Stimulated activated CD8-positive, alpha-beta memory T cell treated with anti-CD3 and anti-CD28 coated beads, Interleukin-15, amount 100 ng/mL, for 1 hour (primary cell): ENCODE data around the gene TEKT2.

ENCODE experiments used
- DNase-seq: peaks from one replicate; pipeline ENCODE4 v3.0.0-alpha.2; 2020; ENCODE audit warnings: low read depth

The TEKT2 gene

GRCh38 chr1:36106269-36106668 is 22.4 kb downstream of the TEKT2 start:
- DNase-seq = no peak

GRCh38 chr1:36107394-36107793 is 23.5 kb downstream of the TEKT2 start:
- no peak for DNase-seq

GRCh38 chr1:36108314-36108713 is 24.4 kb downstream of the TEKT2 start:
- no peak for DNase-seq

GRCh38 chr1:36109041-36109679 is 25.3 kb downstream of the TEKT2 start:
- no peak for DNase-seq

- DNase-seq = no peak
These were observed 27.3 kb downstream of the TEKT2 start for GRCh38 chr1:36111151-36111550.

GRCh38 chr1:36112823-36113222 is 28.9 kb downstream of the TEKT2 start:
- no peak for DNase-seq

- DNase-seq = no peak
These were observed 30.5 kb downstream of the TEKT2 start for GRCh38 chr1:36114371-36114770.

GRCh38 chr1:36115200-36115669 is 31.3 kb downstream of the TEKT2 start:
- no peak for DNase-seq

GRCh38 chr1:36115931-36116330 is 32.0 kb downstream of the TEKT2 start:
- no peak for DNase-seq

GRCh38 chr1:36116901-36117300 is 33.0 kb downstream of the TEKT2 start:
- DNase-seq = no peak

- no peak for DNase-seq
These were observed 34.7 kb downstream of the TEKT2 start for GRCh38 chr1:36118447-36119204.

- no peak for DNase-seq
These were observed 35.6 kb downstream of the TEKT2 start for GRCh38 chr1:36119456-36119855.

- DNase-seq = no peak
These were observed 38.5 kb downstream of the TEKT2 start for GRCh38 chr1:36122062-36123030.

GRCh38 chr1:36123356-36123755 is 39.5 kb downstream of the TEKT2 start:
- DNase-seq = no peak

GRCh38 chr1:36124404-36125128 is 40.7 kb downstream of the TEKT2 start:
- no peak for DNase-seq

- DNase-seq = no peak
These were observed 41.5 kb downstream of the TEKT2 start, which contains the start of gene COL8A2 for GRCh38 chr1:36125129-36125991. COL8A2 (minus strand) TSS chr1:36125222; CDS start chr1:36100242, 24,980 bp downstream.

- DNase-seq = no peak
These were observed 42.3 kb downstream of the TEKT2 start for GRCh38 chr1:36126005-36126716.

GRCh38 chr1:36126797-36127500 is 43.1 kb downstream of the TEKT2 start:
- DNase-seq = no peak
